ENCODE data around the gene CHRNA5. TPM values are rescaled to one million over a fixed set of nuclear protein-coding genes. Genes with fewer than 3 reads are reported as not detected.

Gene CHRNA5
- total and polyA plus RNA-seq, 12 donors: 0.49 to 3.9 (median 2.3) TPM

DNA sequence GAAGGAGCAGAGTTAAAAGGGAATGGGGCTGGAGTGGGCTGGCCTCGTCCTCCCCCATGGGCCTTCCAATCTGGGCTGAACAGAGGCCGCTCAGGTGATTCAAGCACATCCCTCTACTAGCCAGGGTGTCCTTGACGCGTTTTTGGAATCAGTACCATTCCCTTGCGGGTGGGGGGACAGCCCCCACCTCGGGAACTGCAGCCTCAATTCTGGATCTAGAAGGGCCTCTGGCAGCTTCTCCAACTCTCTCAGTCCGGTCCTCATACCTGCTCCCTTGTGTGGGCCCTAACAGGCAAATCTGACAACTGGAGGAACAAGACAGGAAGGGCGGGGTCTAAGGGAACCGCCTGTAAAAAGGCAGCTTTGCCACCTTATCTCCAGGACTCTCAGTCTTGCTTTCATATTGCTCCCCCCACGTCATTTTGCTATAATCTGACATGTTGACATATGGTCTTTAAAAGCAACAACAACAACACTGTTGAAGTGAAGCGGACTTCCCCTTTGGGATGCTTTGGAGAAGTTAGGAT, 76.5 kb downstream of the CHRNA5 start:
- Histone ChIP-seq H3K27ac (no peak overlapping the region), H3K4me3 (no peak overlapping the region), H3K36me3 (no peaks in the 10 kb centered on the region), H3K9me3 (no peaks in the 10 kb centered on the region), H3K4me1 (peaks cover 8 to 20% (median 12%) of the 10 kb centered on the region in 9 donors), H3K27me3 (peaks cover 5 to 37% (median 24%) of the 10 kb centered on the region in 7 donors)
- TF ChIP-seq CTCF (IDR thresholded peaks at IDR 0.05): no peak
- WGBS, 2 donors: 60 to 61% methylated on average over 11 of the region's 11 CpGs
- no peak for DNase-seq
- intact Hi-C loops (cut with DNase I): loop anchor here in 2 of 10 donors (2.0 to 5.0 kb wide), 2 partner anchors 65 to 67 kb away; no protein-coding TSS in a partner anchor
- no peak for ATAC-seq

GRCh38 chr15:78642331-78642730, 77.0 kb downstream of the CHRNA5 start:
- H3K4me3 ChIP-seq: no peak overlapping the region
- 43 to 45% methylated on average over 5 of the region's 5 CpGs for WGBS, 2 donors
- ATAC-seq (no peak), DNase-seq (peak in 1 of 2 donors; percentile 38)
- intact Hi-C loops (cut with DNase I): loop anchor here in 2 of 10 donors (2.0 to 5.0 kb wide), 2 partner anchors 65 to 66 kb away; no protein-coding TSS in a partner anchor
- H3K4me1 ChIP-seq: peaks cover 8 to 20% (median 12%) of the 10 kb centered on the region in 9 donors
- no peak overlapping the region for H3K27ac ChIP-seq
- no peak for TF ChIP-seq CTCF (IDR thresholded peaks at IDR 0.05)
- H3K36me3 ChIP-seq: no peaks in the 10 kb centered on the region
- H3K27me3 ChIP-seq: peaks cover 5 to 37% (median 24%) of the 10 kb centered on the region in 7 donors
- H3K9me3 ChIP-seq: no peaks in the 10 kb centered on the region

Other genes with a start within 250 kb of the CHRNA5 start
- not detected for gene CRABP1, start 225.2 kb upstream of the CHRNA5 start, total RNA-seq
- not detected for gene CRABP1, start 225.2 kb upstream of the CHRNA5 start, polyA plus RNA-seq
- 10 to 100 TPM; 27.1 to 39.8 (median 31.5) TPM for gene IREB2, start 127.3 kb upstream of the CHRNA5 start, total RNA-seq
- 1 to 10 TPM; 6.0 to 6.8 TPM for gene IREB2, start 127.3 kb upstream of the CHRNA5 start, polyA plus RNA-seq
- 1 to 10 TPM; 4.3 to 7.7 (median 7.1) TPM for gene HYKK, start 57.9 kb upstream of the CHRNA5 start, total RNA-seq
- gene HYKK, start 57.9 kb upstream of the CHRNA5 start, polyA plus RNA-seq: 1 to 10 TPM; 2.2 to 3.6 TPM
- gene PSMA4, start 25.1 kb upstream of the CHRNA5 start, total RNA-seq: 100 to 1,000 TPM in 9 of 10 donors, 10 to 100 TPM in 1; 89.4 to 133 (median 113) TPM
- 100 to 1,000 TPM; 155 to 185 TPM for gene PSMA4, start 25.1 kb upstream of the CHRNA5 start, polyA plus RNA-seq
- gene CHRNA3, start 55.5 kb downstream of the CHRNA5 start, total RNA-seq: 1 to 10 TPM in 3 of 10 donors, under 1 TPM in 4, not detected in 3; 0.08 to 9.2 (median 0.64) TPM
- under 1 TPM in 1 of 2 donors, not detected in 1; 0.04 TPM for gene CHRNA3, start 55.5 kb downstream of the CHRNA5 start, polyA plus RNA-seq
- gene CHRNB4, start 75.7 kb downstream of the CHRNA5 start, total RNA-seq: under 1 TPM in 2 of 10 donors, not detected in 8; 0.11 to 0.13 TPM
- under 1 TPM in 1 of 2 donors, not detected in 1; 0.01 TPM for gene CHRNB4, start 75.7 kb downstream of the CHRNA5 start, polyA plus RNA-seq
- 10 to 100 TPM in 9 of 10 donors, 1 to 10 TPM in 1; 8.8 to 41.2 (median 17.9) TPM for gene ADAMTS7, start 245.9 kb downstream of the CHRNA5 start, total RNA-seq
- gene ADAMTS7, start 245.9 kb downstream of the CHRNA5 start, polyA plus RNA-seq: 10 to 100 TPM in 1 of 2 donors, 1 to 10 TPM in 1; 3.5 to 47.0 TPM